ENCODE data around the gene FAM135A.
"Not testable (repeated sequence)": the region's sequence is repeated elsewhere in the genome, so short reads cannot be mapped to it uniquely, and the experiment has no call there.

Gene FAM135A

DNA sequence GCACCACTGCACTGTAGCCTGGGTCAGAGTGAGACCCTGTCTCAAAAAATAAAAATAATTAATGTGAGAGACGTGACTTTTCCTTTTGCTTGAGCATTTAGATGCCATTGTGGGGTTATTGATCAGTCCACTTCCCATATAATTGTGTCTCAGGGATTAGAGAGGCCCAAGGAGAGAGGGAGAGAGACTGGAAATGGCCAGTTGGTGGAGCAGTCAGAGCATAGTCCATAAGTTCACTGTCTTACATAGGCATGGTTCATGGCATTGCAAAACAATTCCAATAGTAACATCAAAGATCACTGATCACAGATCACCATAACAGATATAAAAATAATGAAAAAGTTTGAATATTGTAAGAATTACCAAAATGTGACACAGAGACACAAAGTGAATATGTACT lies 138.3 kb downstream of the FAM135A start:
- DNase-seq: no peak

DNA sequence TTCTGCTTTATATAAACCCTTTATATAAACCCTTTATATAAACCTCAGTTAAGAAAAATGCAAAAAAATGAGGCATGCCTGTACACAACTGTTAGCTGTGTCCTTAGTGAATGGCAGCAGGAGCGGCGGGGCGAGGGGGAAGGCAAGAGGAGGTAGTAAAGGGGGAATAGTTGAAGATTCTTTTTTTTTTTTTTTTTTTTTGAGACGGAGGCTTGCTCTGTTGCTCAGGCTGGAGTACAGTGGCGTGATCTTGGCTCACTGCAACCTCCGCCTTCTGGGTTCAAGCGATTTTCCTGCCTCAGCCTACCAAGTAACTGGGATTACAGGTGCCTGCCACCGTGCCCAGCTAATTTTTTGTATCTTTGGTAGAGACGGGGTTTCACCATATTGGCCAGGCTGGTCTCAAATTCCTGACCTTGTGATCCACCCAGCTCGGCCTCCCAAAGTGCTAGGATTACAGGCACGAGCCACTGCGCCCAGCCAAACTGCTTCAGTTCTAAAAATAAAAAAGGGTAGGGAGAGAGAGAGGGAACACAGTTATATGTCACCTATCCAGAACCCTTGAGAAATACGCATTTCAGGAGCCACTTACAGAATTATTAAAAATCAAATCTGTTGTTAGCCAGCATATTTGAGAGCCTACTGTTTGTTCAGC lies 139.1 kb downstream of the FAM135A start:
- not testable (repeated sequence) for DNase-seq

DNA sequence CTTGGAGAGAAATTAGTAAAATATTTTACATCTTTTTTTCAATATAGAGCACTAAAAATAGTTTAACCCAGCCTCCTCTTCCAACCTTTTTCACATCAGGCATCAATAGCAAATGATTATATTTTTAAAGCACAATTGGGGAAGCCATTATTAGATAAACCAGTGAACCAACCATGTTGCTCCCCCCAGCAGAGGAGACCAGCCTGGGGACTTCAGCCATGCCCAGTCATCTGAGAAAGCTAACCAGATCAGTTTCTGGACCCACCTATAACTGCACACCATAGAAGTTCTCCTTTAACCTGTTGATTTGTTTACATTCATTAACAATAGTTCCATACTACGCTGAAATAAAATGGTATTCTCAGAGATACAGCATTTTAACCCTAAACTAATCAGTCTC lies 139.7 kb downstream of the FAM135A start:
- no peak for DNase-seq

DNA sequence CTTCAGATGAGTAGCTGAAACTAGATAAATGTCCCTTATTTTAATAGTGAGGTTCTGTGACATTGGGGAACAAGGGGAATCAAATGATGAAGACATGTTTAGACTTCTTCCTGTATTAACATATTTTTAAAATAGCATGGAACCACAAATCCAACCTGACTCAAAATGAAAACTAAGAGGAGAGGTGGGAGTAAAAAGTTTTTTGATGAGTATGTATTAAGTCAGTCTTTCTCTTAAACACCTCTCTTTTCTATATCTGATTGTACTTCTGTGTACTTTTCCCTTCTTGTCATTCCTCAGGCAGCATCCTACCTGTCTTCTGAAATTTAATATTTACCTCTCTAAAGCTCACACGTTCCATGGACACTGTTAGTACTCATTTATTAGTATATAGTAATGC lies 144.7 kb downstream of the FAM135A start:
- DNase-seq: no peak

DNA sequence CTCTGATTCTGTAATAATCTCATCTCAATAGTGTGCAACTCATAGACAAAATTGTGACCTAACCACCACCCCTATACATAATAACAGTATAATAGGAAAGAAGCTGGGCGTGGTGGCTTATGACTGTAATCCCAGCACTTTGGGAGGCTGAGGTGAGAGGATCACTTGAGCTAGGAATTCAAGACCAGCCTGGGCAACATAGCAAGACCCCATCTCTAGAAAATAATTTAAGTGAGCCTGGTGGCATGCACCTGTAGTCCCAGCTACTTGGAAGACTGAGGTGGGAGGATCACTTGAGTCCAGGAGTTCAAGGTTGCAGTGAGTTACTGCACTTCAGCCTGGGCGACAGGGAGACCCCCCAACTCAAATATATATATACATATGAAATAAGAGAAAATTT lies 149.1 kb downstream of the FAM135A start:
- not testable (repeated sequence) for DNase-seq

DNA sequence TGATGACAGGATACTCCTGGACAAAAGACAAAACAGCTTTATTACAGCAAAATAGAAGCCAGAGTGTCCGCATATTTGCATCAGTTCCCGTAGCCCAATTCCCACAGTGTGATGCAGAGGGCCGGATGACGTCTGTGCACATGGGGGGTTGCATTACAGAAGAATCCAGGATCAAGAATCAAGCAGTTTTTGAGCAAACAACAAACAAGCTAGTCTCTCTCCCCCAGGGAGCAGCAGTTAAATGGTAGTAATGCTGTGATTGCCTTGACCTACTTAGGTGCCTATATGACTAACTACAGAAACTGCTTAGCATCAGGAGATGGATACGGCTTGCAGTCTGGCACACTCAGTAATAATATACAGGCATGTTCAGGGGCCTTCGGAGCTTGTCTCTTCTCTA lies 150.2 kb downstream of the FAM135A start:
- DNase-seq: no peak

DNA sequence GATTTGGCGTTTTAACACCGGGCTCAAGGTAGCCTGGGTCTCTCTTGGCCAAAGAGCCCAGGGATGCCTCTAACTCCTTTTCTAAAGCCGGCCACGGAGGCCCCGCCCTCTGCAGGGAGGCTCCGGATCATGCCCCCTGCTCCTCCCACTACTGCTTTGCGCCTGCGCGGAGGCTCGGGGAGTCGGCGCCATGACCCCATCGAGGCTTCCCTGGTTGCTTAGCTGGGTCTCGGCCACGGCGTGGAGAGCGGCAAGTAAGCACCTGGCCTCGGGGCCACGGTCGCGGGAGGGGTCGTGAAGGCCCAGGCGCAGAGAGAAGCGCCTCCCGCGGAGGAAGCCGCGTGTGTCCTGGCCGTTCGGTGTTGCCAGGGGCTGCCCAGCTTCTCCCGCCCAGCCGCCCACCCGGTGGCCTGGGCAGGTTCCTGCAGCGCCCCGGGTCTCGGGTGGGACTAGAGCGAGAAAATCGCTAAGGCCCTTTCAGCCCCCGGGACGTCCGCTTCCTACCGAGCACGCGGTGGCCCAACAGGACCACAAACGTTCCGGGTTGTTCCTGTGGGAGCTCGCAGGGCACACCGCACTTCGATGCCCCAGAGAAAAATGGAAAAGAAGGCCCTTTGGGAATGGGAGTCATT lies 153.6 kb downstream of the FAM135A start, which contains the start of gene SDHAF4:
TSS of gene SDHAF4 (plus strand) at position 180 of the 632 bp plus-strand sequence. CDS start at position 191, 11 bp downstream.
- peak; percentile 93 for DNase-seq

DNA sequence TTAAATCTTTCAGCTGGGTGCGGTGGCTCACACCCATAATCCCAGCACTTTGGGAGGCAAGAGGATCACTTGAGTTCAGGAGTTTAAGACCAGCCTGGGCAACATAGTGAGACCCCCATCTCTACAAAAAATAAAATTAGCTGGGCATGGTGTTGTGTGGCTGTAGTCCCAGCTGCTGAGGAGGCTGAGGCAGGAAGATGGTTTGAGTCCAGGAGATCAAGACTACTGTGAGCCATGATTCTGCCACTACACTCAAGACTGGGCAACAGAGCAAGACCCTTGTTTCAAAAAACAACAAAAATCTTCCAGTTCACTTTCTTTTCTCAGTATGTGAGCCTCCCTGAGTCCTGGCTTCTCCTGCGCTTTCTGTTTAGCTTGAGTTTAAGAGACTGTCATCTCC lies 161.3 kb downstream of the FAM135A start:
- no peak for DNase-seq

DNA sequence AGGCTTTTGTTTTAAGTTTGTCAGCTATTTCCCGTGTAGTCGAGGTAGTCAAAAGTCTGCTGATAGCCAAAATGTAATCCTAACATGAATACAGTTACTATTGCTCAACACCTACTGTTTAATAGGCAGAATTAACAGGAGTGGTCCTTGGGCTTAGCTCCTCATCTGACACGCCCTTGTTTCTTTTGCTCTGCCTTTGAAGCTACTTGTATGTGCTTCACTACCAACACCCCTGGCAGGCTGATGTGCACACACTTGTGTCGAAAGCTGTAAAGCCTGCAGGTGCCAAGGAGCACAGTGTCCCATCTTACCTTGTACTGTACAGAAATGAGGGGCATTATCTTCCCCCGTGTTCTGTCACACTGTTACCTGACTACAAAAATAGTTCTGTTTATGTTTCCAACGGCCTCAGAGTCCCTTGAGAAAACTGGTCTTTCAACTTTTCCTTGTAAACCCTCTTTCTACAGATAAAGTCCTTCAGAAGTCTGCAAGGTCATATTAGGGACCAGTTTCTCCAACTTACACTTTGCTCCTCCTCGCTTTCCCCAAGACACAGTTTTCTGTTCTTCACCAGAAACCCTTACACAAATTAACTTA lies 162.7 kb downstream of the FAM135A start:
- no peak for DNase-seq

DNA sequence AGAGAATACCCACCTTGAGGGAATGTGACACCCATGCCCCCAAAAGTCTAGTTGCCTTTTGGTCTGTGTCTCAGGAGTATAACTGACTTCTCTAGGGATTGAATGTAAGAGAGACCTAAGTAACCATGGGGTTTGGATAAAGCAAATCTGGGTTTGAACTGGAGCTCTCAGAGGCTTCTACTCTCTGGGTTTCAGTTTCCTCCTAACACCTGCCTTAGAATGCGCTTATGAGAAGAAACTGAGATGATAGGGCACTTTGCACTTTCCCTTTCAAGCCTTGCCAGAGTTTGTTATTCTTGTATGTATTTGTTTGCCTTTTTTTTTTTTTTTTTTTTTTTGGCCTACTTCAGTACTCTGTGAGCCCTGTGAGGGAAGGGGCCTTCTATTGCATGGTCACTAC lies 172.8 kb downstream of the FAM135A start:
- DNase-seq: no peak

DNA sequence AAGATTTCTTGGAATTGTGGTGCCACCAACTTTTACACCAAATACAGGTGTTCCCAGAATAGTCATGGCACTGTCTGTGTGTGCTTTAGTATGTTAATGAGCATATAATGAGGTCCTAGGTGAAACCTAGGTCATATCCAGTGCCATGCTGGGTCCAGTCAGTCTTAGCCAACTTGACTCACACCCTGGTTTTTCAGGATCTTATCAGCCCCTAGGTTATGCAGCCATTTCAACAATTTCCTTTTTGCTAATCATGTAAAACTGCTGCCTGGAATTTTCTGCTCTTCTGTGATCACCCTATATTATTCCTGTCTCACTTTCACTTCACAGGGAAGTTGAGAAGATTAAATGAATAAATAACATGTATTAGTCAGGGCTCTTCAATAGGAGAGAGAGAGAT lies 177.1 kb downstream of the FAM135A start:
- DNase-seq: no peak

DNA sequence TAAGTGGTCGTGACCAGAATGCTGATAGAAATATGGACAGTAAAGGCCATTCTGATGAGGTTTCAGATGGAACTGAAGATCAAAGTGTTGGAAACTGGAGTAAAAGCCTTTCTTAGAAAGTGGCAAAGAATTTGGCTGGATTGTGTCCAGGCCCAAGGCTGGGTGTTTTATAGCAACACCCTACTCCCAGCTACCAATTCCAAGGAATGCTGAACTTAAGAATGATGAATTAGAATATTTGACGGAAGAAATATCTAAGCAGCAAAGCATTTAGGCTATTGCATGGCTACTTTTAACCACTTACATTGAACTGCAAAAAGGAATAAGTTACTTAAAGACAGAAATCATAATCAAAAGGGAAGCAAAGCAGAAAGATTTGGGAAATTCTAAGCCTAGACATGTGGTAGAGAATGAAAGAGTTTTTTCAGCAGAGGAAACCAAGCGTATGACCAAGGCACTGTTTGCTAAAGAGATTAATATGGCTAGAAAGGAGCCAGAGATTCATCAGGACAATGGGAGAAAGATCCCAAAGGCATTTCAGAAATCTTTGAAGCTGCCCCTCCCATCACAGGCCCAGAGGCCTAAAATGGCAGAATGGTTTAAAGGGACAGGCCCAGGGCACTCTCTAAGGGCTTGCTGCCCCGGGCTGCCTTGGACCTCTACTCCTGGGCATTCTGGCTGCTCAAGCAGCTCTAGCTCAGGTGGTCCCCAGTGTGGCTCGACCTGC lies 179.2 kb downstream of the FAM135A start:
- no peak for DNase-seq

DNA sequence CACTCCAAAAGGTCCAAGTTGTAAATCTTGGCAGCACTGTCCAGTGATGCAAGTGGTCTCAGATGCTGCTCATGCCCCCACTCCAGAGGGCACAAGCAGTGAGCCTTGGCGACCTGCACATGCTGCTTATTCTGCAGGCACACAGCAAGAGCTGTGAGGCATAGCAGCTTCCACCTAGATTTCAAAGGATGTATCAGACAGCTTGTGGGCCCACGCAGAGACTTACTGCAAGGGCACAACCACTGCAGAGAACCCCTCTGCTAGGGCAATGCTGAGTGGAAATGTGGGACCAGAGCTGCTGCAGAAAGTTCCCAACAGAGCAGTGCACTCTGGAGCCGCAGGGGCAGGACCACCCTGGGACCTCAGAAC lies 179.8 kb downstream of the FAM135A start:
- no peak for DNase-seq

DNA sequence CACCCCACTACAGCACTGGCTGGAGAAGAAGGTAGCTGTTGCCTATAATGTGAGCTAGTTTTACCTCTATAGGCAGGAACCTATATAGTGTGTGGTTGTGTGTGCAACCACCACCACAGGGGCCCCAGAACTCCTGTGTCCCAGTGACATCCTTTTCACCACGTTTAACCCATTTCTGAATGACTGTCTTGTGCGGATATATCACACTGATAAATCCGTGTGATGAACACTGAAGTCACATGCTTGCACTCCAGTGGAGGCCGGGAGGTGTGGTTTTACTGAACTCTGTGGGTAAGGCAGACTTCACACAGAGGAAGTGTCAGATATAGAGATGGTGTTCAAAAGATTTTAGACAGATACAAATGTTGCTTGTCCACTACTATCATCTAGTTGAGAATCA lies 185.9 kb downstream of the FAM135A start:
- DNase-seq: peak; percentile 17

DNA sequence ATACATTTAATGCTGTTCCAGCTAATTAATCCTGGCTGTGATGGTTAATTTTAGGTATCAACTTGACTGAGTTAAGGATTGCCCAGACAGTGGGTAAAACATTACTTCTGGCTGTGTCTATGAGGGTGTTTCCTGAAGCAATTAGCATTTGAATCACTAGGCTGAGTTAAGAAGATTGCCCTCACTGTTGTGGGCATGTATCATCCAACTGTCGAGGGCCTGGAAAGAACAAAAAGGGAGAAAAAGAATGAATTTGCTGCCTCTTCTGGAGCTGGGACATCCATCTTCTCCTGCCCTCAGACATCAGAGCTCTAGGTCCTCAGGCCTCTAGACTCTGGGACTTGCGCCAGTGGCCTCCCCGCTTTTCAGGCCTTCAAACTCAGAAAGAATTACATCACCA lies 187.7 kb downstream of the FAM135A start:
- DNase-seq: no peak

DNA sequence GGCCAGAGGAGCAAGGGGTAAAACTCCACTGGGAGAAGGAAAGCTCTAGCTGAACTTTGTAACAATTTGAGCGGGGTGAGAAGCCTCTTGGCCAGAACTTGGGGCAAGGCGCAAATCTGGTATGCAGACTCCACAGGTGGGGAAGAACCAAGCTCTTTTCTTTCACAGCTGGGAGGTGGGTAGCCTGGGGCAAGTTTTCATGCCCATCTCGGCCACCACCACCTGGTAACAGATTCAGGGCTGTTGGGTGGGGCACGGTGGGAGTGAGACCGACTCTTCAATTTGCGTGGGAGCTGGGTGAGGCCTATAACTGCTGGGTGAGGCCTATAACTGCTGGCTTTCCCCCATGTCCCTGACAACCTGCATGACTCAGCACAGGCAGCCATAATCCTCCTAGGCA lies 190.9 kb downstream of the FAM135A start:
- DNase-seq: no peak

DNA sequence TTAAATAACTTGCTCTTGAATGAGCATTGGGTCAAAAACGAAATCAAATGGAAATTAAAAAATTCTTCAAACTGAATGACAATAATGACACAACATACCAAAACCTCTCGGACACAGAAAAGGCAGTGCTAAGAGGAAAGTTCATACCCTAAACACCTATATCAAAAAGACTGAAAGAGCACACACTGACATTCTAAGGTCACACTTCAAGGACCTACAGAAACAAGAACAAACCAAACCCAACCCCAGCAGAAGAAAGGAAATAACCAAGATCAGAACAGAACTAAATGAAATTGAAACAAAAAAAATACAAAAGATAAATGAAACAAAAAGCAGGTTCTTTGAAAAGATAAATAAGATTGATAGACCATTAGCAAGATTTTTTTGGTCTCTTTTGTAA lies 194.1 kb downstream of the FAM135A start:
- not testable (repeated sequence) for DNase-seq

DNA sequence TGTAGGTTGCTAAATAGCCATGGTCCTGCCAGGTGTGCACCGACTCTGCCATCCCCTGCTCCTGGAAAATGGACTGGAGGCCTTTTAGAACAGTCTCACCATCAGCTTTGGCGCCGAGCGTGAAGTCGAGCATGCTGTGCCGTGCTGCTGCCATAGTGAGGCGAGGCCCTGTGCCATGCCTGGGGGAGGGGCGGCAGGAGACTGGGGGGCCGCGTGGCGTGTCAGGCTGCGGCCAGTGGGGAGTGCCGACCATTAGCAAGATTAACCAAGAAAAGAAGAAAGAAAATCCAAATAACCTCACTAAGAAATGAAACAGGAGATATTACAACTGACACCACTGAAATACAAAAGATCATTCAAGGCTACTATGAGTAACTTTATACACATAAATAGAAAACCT lies 195.9 kb downstream of the FAM135A start:
- not testable (repeated sequence) for DNase-seq
